Hematopoietic multipotent progenitor cell (in vitro differentiated cells): ENCODE measurements around the gene HSFX4. TPM values are rescaled to one million over a fixed set of nuclear protein-coding genes. Genes with fewer than 3 reads are reported as not detected.
"Not testable (repeated sequence)": the region's sequence is repeated elsewhere in the genome, so short reads cannot be mapped to it uniquely, and the experiment has no call there.

Experiments
- DNase-seq, 3 donors: peaks; one replicate each; pipeline ENCODE4 v3.0.0-alpha.2; 2011 to 2015; ENCODE audit warnings: low read depth in 2 of 3, low spot score in 2 of 3
- total RNA-seq: library from RNA; depleted of rRNA; stranded (reverse); fragments of >200 nt; gene quantifications from one replicate; pipeline ENCODE4 v1.2.3, GENCODE V29; 2012

The HSFX4 gene
- not detected for total RNA-seq

GRCh38 chrX:149929400-149929799 is at the start of gene HSFX4:
HSFX4 (plus strand) TSS chrX:149929573; CDS start chrX:149929645, 72 bp downstream.
- not testable (repeated sequence) for DNase-seq

DNA sequence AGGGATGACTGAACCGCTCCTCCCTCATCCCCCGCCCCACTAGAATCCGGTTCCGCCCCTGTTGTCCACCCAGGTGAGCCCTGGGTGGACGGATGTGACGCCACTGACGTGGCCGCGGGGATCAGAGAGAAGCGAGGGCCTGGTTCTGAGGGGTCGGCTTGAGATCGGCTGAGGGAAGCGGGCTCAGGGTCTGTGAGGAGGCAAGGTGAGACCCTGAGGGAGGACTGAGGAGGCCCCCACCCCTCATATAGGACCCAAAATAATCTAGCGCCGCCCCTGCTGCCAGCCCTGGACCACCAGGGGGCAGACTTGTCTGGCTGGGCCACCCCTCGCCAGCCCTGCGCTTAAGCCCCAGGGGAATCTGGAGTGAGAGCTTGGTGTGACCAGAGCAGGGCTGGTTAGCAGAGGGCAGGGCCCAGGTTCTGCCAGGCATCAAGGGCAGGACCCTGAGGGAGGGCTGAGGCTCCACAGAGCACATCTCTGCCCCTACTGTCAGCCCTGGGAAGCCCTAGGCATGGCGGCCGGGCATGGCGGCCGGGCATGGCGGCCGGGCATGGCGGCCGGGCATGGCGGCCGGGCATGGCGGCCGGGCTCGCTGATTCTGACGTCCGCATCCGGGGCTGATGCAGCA is 48.2 kb upstream of the HSFX4 start, which contains the start of gene MAGEA8:
Gene MAGEA8 (plus strand): TSS at position 103 of the 631 bp plus-strand sequence. CDS start 3,090 bp downstream, outside the sequence.
- peak in 1 of 3 donors; percentile 4 for DNase-seq

DNA sequence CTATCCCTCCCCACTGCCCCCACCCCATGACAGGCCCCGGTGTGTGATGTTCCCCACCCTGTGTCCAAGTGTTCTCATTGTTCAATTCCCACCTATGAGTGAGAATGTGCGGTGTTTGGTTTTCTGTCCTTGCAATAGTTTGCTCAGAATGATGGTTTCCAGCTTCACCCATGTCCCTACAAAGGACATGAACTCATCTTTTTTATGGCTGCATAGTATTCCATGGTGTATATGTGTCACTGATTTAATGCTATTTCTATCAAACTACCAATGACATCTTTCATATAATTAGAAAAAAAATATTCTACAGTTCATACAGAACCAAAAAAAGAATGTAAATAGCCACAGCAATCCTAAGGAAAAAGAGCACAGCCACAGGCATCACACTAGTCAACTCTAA is 38.5 kb upstream of the HSFX4 start:
- not testable (repeated sequence) for DNase-seq

- no peak for DNase-seq
Measured at GRCh38 chrX:149898554-149898953, 30.8 kb upstream of the HSFX4 start.

DNA sequence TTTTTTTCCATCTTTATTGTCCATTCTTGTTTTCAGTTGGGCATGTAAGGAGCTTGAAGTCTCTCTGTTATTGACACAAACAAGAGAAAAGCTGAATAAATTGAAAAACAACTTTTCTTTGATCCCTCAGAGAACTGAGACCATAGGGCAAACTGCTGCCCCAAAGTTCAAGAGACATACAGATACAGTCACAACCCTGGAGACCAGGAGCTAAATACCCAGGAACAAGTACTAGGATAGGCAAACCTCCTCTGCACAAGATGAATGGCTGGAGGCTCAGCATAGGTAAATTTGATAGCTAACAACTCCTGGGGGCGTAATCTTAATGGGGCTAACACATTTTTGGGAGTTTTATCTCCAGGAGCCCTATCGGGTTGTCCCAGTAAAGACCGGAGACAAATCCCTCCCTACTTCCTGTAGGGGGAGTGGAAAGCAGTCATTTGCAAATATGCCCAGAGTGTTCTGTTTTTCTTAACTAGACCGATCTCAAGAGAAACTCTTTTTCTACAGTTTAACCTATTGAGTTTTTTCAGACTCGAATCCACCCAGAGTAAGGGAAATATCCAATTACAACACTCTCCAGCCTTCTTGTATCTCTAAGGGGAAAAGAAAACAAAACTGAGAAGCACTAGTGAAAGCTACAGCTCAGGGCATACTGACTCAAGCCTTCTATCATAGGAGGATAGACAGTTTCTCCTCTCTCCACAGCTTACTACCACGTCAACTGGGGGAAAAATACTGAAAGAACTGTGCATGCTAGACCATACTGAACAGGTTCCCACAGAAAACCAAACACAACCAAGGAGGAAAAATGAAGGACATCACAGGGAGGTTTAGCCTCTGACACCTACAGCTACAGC is 25.3 kb upstream of the HSFX4 start:
- DNase-seq: no peak

DNA sequence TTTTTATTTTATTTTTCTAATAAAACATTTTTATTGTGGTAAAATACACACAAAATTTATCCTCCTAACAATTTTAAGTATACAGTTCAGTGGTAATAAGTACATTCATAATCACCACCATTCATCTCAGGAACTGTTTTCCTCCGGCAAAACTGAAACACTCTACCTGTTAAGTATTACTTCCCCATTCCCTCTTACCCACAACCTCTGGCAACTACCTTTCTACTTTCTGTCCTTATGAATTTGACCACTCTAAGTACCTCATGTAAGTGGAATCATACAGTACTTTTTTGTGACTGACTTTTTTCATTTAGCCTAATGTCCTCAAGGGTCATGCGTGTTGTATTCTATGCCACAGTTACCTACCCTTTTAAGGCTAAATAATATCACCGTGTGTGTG is 21.1 kb upstream of the HSFX4 start:
- no peak for DNase-seq

DNA sequence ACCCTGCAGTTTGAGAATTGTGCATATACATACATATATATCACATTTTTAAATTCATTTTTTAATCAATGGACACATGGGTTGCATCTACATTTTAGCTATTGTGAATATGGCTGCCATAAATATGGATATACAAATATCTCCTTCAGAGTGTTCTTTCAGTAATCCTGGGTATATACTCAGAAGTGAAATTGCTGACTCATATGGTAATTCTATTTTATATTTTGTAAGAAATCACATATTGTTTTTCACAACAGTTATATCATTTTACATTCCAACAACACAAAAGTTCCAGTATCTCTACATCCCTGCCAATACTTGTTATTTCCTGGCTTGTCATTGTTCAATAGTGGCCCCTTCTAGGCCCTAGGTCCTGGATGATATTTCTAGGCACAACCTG is 20.6 kb upstream of the HSFX4 start:
- DNase-seq: no peak

DNA sequence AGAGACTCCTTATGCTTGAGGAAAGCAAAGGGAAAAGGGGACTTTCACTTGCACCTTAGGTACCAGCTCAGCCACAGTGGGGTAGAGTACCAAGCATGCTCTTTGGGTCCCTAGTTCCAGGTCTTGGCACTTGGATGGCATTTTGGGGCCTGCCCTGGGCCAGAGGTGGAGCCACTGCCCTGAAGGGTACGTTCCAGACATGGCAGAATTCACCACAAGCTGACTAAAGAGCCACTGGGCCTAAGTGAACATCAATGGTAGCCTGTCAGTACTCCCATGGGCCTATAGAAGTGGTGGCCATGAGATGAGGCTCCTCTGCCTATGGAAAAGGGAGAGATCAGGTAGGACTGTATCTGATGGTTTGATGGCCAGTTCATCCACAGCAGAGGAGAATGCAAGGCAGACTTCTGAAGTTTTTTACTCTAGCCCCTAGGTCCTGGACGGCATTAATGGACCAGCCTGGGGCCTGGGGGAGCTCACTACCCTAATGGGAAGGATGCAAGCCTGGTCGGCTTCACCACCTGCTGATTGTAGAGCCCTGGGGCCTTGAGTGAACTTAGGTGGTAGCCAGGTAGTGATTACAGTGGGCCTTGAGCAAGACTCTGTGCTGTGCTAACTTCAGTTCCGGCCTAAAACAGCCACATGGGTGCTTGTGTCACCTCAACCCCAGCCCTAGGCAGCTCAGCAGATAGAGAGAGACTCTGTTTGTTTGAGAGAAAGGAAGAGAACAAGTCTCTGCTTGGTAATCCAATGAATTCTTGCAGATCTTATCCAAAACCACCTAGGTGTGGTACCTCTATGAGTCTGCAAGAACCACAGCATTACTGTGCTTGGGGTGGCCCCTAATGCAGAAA is 19.8 kb upstream of the HSFX4 start:
- DNase-seq: no peak

DNA sequence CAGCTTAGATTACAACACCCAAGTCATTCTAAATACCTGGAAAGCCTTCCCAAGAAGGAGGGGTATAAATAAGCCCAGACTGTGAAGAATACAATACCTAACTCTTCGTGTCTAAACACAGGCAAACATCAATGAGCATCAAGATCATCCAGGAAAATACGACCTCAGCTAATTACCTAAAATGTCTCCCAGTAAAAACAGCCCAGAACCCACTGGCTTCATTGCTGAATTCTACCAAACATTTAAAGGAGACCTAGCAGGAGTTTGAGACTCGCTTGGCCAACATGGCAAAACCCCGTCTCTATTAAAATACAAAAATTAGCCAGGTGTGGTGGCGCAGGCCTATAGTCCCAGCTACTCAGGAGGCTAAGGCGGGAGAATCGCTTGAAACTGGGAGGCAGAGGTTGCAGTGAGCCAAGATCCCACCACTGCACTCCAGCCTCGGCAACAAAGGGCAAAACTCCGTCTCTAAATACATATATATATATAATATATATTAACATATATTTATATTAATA is 19.1 kb upstream of the HSFX4 start:
- no peak for DNase-seq

DNA sequence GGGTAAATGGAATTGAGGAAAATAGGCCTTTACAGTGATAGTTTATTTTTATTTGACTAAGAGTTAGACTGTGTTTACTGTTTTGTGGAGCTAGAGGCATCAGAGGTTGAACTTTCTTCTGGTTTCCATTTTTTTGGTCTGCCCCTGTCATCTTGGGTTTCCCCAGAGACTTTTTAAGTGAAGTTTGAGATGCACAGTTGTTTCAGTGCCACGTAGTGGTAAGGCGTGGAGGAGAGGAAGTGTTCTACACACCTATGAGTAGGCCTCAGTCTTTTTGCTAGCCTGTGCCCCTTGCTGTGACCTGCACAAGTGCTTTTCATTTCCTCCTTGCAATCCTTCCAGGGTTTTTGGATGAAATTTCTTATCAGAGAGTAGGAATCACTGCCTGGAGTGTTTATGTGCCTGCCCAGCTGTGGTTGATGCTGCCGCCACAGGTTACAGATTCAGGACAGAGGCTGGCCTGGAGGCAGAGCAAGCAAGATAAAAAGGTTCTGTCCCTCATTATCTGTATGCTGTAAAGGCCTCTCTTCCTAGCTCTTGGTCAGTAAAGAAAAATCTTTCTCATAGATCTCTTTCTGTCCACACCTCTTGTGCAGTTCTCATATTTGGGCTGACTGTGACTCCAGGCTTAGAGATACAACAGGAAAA is 12.5 kb upstream of the HSFX4 start:
- no peak for DNase-seq

- not testable (repeated sequence) for DNase-seq
Measured at GRCh38 chrX:149923836-149924235, 5.5 kb upstream of the HSFX4 start.

- not testable (repeated sequence) for DNase-seq
Measured at GRCh38 chrX:149924434-149924833, 4.9 kb upstream of the HSFX4 start.

GRCh38 chrX:149927245-149927963 is 2.0 kb upstream of the HSFX4 start:
- not testable (repeated sequence) for DNase-seq

DNA sequence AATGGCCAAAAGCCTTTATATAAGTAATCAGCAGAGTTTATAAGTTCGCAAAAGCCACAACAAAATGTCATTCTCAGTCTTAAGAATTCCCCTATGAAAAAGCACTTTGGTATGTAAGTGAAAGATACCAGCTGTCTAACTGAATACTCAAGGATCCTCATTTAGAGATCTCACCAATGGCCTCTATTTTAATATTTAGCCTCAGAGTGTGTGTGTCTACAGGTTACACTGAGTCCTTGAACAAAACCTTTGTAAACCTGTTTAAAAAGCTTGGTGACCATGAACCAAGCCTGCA is 1.5 kb upstream of the HSFX4 start:
- not testable (repeated sequence) for DNase-seq

DNA sequence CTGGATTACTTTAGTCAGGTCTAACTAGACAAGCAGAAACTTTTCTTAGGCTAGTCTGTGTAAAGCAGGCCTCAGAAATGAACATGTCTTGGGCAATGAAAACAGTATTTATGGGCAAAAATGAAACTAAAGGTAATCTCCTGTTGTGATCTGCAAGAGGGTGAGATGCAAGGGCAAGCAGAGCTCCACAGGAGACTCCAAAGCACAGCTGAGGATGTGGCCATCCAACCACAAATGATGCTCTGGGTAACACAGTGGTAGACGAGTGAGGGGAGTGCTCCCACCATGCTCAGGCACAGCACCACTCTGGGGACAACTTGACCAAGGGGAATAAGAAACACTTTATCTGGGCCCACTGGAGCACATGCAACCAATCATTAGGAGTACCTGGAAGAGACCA is 738 bp upstream of the HSFX4 start:
- DNase-seq: not testable (repeated sequence)

DNA sequence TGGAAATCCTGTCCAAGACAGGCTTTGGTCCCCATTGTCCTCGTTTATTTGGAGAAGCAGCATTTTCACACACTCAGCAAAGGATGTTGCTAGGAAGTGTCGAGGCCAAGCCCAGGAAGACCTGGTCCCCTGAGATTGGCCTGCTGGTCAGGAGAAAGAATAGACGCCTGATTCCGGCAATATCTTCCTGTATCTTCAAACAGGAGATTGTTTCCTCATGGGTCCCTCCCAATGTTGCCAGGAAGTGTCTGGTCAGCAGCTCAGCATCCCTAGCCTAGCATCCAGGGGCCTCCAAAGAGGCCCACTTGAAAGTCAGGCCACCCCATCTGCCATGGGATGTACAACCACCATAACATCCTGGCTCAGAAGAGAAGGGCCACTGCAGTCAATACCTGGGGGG is 2.0 kb downstream of the HSFX4 start:
- not testable (repeated sequence) for DNase-seq

DNA sequence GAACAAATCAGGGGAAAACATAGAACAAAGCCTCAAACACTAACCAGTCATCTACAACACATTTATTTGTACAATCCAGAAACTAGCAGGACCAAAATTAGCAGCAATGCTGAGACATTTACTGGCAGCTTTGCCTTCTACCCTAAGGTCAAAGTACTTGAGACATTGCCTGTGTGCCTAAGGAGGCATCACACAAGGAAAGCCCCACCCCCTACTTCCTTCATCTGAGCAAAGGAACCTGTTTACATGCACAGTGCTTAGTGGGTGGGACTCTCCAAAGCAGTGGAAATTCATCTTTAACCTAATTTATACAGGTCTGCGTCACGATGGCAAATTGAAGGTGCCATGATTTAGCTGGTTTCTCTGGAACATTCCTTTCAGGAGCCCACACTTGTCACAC is 2.8 kb downstream of the HSFX4 start:
- DNase-seq: not testable (repeated sequence)

DNA sequence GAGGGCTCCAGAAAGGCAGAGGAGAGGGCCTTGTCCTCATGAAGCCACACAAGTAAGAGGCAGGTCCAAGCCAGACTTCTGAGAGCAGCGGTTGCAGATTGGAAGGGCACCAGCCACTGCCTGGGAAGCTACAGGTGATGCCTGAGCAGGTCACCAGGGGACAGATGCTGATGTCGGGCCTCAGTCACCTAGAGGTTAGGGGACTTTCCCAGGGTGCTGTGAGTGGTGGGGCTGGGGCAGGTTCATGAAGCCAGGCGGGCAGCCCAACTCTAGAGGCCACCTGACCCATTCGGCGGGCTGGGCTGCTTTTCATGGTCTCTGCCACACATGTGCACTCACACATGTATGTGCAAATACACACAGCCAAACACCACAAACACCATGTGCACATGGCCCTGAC is 3.6 kb downstream of the HSFX4 start:
- DNase-seq: not testable (repeated sequence)

DNA sequence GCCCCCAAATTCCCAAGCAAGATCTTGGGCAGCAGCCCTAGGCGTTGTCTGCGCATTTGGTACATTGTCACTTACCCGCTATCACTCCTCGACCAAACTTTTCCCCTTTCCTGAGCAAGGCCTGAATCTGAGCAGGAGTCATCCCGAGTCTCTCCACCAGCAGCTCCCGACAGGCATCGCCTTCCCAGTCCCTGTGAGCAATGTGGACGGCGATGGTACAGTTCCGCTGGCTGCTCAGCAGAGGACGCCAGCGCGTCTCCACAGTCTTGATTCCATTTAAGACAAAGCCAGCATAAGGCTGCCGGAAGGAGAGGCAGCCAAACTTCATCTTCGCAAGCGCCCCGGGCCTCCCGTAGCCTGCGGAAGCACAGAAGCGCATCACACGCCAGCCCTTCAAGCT is 4.2 kb downstream of the HSFX4 start:
- DNase-seq: not testable (repeated sequence)

DNA sequence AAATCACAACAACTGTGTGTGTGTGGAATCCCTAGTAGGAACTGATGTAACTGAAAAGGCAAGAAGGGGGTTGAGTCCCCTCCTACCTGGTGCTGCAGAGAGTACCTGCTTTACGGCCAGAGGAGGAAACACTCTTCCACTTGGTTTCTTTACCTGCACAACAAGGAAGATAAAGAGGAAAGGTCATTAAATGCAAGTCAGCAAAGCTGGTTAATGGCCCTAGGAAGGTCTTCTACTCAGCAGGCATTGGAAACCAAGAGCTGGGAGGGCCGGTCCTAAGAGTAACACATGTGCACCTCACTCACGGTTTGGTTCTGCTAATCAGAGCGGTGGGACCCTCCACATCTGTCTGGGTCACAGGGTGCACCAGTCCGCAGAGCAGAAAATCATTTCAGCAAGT is 8.0 kb downstream of the HSFX4 start:
- not testable (repeated sequence) for DNase-seq
